Mucosa of descending colon (tissue), 3 donors: ENCODE measurements around the gene PTHLH. TPM values are rescaled to one million over a fixed set of nuclear protein-coding genes. Genes with fewer than 3 reads are reported as not detected.

ENCODE experiments used
- ATAC-seq: fragments of 200-7000 bp; cut with Tn5 transposase; one replicate; pipeline ENCODE4 v1.9.1; 2020; ENCODE audit warnings: mild to moderate bottlenecking, moderate library complexity
- DNase-seq, 3 donors: peaks; one replicate each; pipeline ENCODE4 v3.0.0-alpha.2; 2020
- H3K36me3 ChIP-seq: fragments of 200-600 bp; one replicate; pipeline ENCODE4 v1.8.0; 2021; ENCODE audit warnings: low read depth, mild to moderate bottlenecking
- H3K4me1 ChIP-seq: fragments of 200-600 bp; one replicate; pipeline ENCODE4 v1.8.0; 2021; ENCODE audit warnings: low read depth, mild to moderate bottlenecking
- H3K4me3 ChIP-seq: fragments of 200-600 bp; one replicate; pipeline ENCODE4 v1.8.0; 2021; ENCODE audit warnings: mild to moderate bottlenecking
- H3K9me3 ChIP-seq: fragments of 200-600 bp; one replicate; pipeline ENCODE4 v1.8.0; 2021; ENCODE audit warnings: mild to moderate bottlenecking
- CTCF ChIP-seq: fragments of 200-600 bp; IDR thresholded peaks from one replicate; pipeline ENCODE4 v1.8.0; 2022; ENCODE audit warnings: antibody characterized with exemption, mild to moderate bottlenecking
- intact Hi-C, 2 donors: fragments of 100-400 bp; cut with DNase I in 1 of 2; cut with micrococcal nuclease in 1 of 2; formaldehyde crosslinking; loops; one replicate each; pipeline versions ENCODE4 v1.11.0 to v1.11.1; 2022; cut with DNase I, micrococcal nuclease
- long read RNA-seq, 2 donors: library from polyadenylated mRNA; unstranded; transcript quantifications; one replicate each; pipeline ENCODE4 v2.0.0, GENCODE V29; 2019 to 2021
- total RNA-seq, 3 donors: library from RNA; stranded (reverse); fragmentation: NEBNext Ultra II Directional in 2 of 3; extraction: Animal tissue kit (Norgen Biotek cat#: 25700) in 2 of 3; gene quantifications; one replicate each; pipeline versions ENCODE4 v1.2.1 to v1.2.4, GENCODE V29; 2021 to 2023
- donor health status: DM: no; HTN: no; CAD: no; lungs with moderate emphysema.
- donor health status: DM: no; HTN: no; CAD: no.
- donor health status: DM: no; HTN: yes; CAD: no.

PTHLH gene
- total RNA-seq: 1 to 10 TPM in 1 of 3 donors, not detected in 2; 2.2 TPM
- long read RNA-seq, donor 1, partial matches to known transcripts: 0 of 2 reads
- long read RNA-seq, donor 1, other reads (novel, unspliced or antisense): 1 of 2 reads
- long read RNA-seq, donor 2, partial matches to known transcripts: 0 of 1 reads
- long read RNA-seq, donor 2, other reads (novel, unspliced or antisense): 1 of 1 reads

GRCh38 chr12:27972721-27973120 is at the start of gene PTHLH:
Gene PTHLH (minus strand): TSS chr12:27972733. CDS start chr12:27969494, 3,239 bp downstream.
- no peaks in the 10 kb centered on the region for H3K9me3 ChIP-seq
- H3K4me1 ChIP-seq: peaks cover 13% of the 10 kb centered on the region
- TF ChIP-seq CTCF: no peak
- no peak within 1 kb of the TSS for H3K4me3 ChIP-seq
- intact Hi-C loops: no loop called here
- DNase-seq (no peak), ATAC-seq (no peak)
- no peaks in the 10 kb centered on the region for H3K36me3 ChIP-seq

- no peaks in the 10 kb centered on the region for H3K36me3 ChIP-seq
- no peaks in the 10 kb centered on the region for H3K4me1 ChIP-seq
- no peak overlapping the region for H3K4me3 ChIP-seq
- no peak for TF ChIP-seq CTCF
- no peaks in the 10 kb centered on the region for H3K9me3 ChIP-seq
- ATAC-seq (no peak), DNase-seq (no peak)
- intact Hi-C loops: no loop called here
Measured at GRCh38 chr12:28021704-28022103, 49.2 kb upstream of the PTHLH start.

GRCh38 chr12:28017873-28018255 is 45.3 kb upstream of the PTHLH start:
- Histone ChIP-seq H3K4me1 (no peaks in the 10 kb centered on the region), H3K9me3 (no peaks in the 10 kb centered on the region), H3K36me3 (no peaks in the 10 kb centered on the region), H3K4me3 (no peak overlapping the region)
- ATAC-seq (no peak), DNase-seq (no peak)
- intact Hi-C loops: no loop called here
- TF ChIP-seq CTCF: no peak

- no peaks in the 10 kb centered on the region for H3K4me1 ChIP-seq
- DNase-seq (no peak), ATAC-seq (no peak)
- H3K36me3 ChIP-seq: no peaks in the 10 kb centered on the region
- no peak overlapping the region for H3K4me3 ChIP-seq
- intact Hi-C loops: no loop called here
- no peaks in the 10 kb centered on the region for H3K9me3 ChIP-seq
- TF ChIP-seq CTCF: no peak
Measured at GRCh38 chr12:28017126-28017872, 44.8 kb upstream of the PTHLH start.

- H3K4me1 ChIP-seq: no peaks in the 10 kb centered on the region
- H3K36me3 ChIP-seq: no peaks in the 10 kb centered on the region
- DNase-seq: no peak
- ATAC-seq: no peak
- no peak for TF ChIP-seq CTCF
- H3K4me3 ChIP-seq: no peak overlapping the region
- H3K9me3 ChIP-seq: no peaks in the 10 kb centered on the region
- intact Hi-C loops: no loop called here
Measured at GRCh38 chr12:28015165-28015564, 42.6 kb upstream of the PTHLH start.
